Nephron progenitor cell (in vitro differentiated cells): ENCODE data around the gene CPEB3.

Experiments used
- DNase-seq: peaks from one replicate; pipeline ENCODE4 v3.0.0; 2021
- H3K27ac Mint-ChIP-seq: 2 replicates; pipeline ENCODE4 v1.8.0; 2021; ENCODE audit warnings: mild to moderate bottlenecking, moderate library complexity, mixed read lengths
- H3K27me3 Mint-ChIP-seq: 2 replicates; pipeline ENCODE4 v1.8.0; 2021; ENCODE audit warnings: mild to moderate bottlenecking, low read depth, mixed read lengths; ENCODE audit not compliant: poor library complexity
- H3K36me3 Mint-ChIP-seq: 2 replicates; pipeline ENCODE4 v1.8.0; 2021; ENCODE audit warnings: low read depth, mixed read lengths
- H3K4me1 Mint-ChIP-seq: 2 replicates; pipeline ENCODE4 v1.8.0; 2021; ENCODE audit warnings: mixed read lengths
- H3K4me3 Mint-ChIP-seq: 2 replicates; pipeline ENCODE4 v1.8.0; 2021; ENCODE audit warnings: mild to moderate bottlenecking, moderate library complexity, mixed read lengths
- H3K9me3 Mint-ChIP-seq: 2 replicates; pipeline ENCODE4 v1.8.0; 2021; ENCODE audit warnings: mild to moderate bottlenecking, moderate library complexity, mixed read lengths
- CTCF ChIP-seq: fragments of 200-600 bp; sonication (generic); IDR thresholded peaks from 2 replicates; pipeline ENCODE4 v1.5.0; 2021; ENCODE audit warnings: antibody characterized with exemption

CPEB3 gene

GRCh38 chr10:92112462-92112861 is 178.4 kb downstream of the CPEB3 start:
- H3K27ac Mint-ChIP-seq = no peak overlapping the region
- DNase-seq = no peak
- TF ChIP-seq CTCF = no peak
- H3K9me3 Mint-ChIP-seq = peaks cover 4% of the 10 kb centered on the region
- no peaks in the 10 kb centered on the region for H3K27me3 Mint-ChIP-seq
- H3K36me3 Mint-ChIP-seq = no peaks in the 10 kb centered on the region
- peaks cover 6% of the 10 kb centered on the region for H3K4me1 Mint-ChIP-seq
- no peak overlapping the region for H3K4me3 Mint-ChIP-seq

- H3K9me3 Mint-ChIP-seq = no peaks in the 10 kb centered on the region
- no peak overlapping the region for H3K27ac Mint-ChIP-seq
- no peak for TF ChIP-seq CTCF
- no peaks in the 10 kb centered on the region for H3K36me3 Mint-ChIP-seq
- H3K27me3 Mint-ChIP-seq = no peaks in the 10 kb centered on the region
- H3K4me1 Mint-ChIP-seq = peaks cover 2% of the 10 kb centered on the region
- DNase-seq = no peak
- no peak overlapping the region for H3K4me3 Mint-ChIP-seq
Observed at GRCh38 chr10:92111336-92111939, 179.4 kb downstream of the CPEB3 start.

GRCh38 chr10:92110039-92110794 is 180.7 kb downstream of the CPEB3 start:
- Mint-ChIP-seq H3K27ac (no peak overlapping the region), H3K4me1 (no peaks in the 10 kb centered on the region), H3K27me3 (no peaks in the 10 kb centered on the region), H3K4me3 (no peak overlapping the region), H3K36me3 (no peaks in the 10 kb centered on the region), H3K9me3 (no peaks in the 10 kb centered on the region)
- DNase-seq = no peak
- no peak for TF ChIP-seq CTCF

- Mint-ChIP-seq H3K36me3 (no peaks in the 10 kb centered on the region), H3K27ac (no peak overlapping the region), H3K9me3 (no peaks in the 10 kb centered on the region), H3K4me1 (no peaks in the 10 kb centered on the region), H3K27me3 (no peaks in the 10 kb centered on the region), H3K4me3 (no peak overlapping the region)
- no peak for TF ChIP-seq CTCF
- no peak for DNase-seq
Observed at GRCh38 chr10:92108747-92109146, 182.1 kb downstream of the CPEB3 start.

GRCh38 chr10:92108120-92108519 is 182.8 kb downstream of the CPEB3 start:
- H3K4me3 Mint-ChIP-seq = no peak overlapping the region
- no peak overlapping the region for H3K27ac Mint-ChIP-seq
- H3K4me1 Mint-ChIP-seq = no peaks in the 10 kb centered on the region
- no peaks in the 10 kb centered on the region for H3K36me3 Mint-ChIP-seq
- H3K9me3 Mint-ChIP-seq = no peaks in the 10 kb centered on the region
- no peaks in the 10 kb centered on the region for H3K27me3 Mint-ChIP-seq
- no peak for DNase-seq
- no peak for TF ChIP-seq CTCF
